Activated CD4-positive, alpha-beta T cell treated with anti-CD3 and anti-CD28 coated beads, Interleukin-2, amount 10 ng/mL, durations not matched to agents 7 days and 5 days (primary cell): ENCODE data around the gene CTNNA3. TPM values are rescaled to one million over a fixed set of nuclear protein-coding genes. Genes with fewer than 3 reads are reported as not detected.

Experiments used
- CTCF ChIA-PET: fragments of 350-600 bp; sonication (Branson Sonifier 250); formaldehyde crosslinking; loops from one replicate; lab custom pipeline; 2021; ENCODE audit warnings: antibody characterized with exemption; lab: Charles Lee
- POLR2A ChIA-PET: fragments of 350-600 bp; sonication (Branson Sonifier 250); formaldehyde crosslinking; loops from one replicate; lab custom pipeline; 2021; ENCODE audit warnings: antibody characterized with exemption; lab: Charles Lee
- DNase-seq: peaks from one replicate; pipeline ENCODE4 v3.0.0-alpha.2; 2020
- H3K27ac Mint-ChIP-seq: one replicate; pipeline ENCODE4 v1.8.0; 2021; ENCODE audit warnings: mild to moderate bottlenecking, moderate library complexity, mixed read lengths
- H3K27me3 Mint-ChIP-seq: one replicate; pipeline ENCODE4 v1.8.0; 2021; ENCODE audit warnings: mixed read lengths
- H3K36me3 Mint-ChIP-seq: one replicate; pipeline ENCODE4 v1.8.0; 2021; ENCODE audit warnings: low read depth, mixed read lengths
- H3K4me1 Mint-ChIP-seq: one replicate; pipeline ENCODE4 v1.8.0; 2021; ENCODE audit warnings: mixed read lengths
- H3K4me3 Mint-ChIP-seq: one replicate; pipeline ENCODE4 v1.8.0; 2021; ENCODE audit warnings: mild to moderate bottlenecking, moderate library complexity, mixed read lengths
- H3K9me3 Mint-ChIP-seq: one replicate; pipeline ENCODE4 v1.8.0; 2021; ENCODE audit warnings: mixed read lengths
- total RNA-seq, 2 experiments: library from RNA; stranded (reverse); gene quantifications; one replicate each; pipeline ENCODE4 v1.2.3, GENCODE V29; 2021

Gene CTNNA3
- total RNA-seq, 2 experiments from 2014 or later = 0.57 to 0.58 TPM

DNA sequence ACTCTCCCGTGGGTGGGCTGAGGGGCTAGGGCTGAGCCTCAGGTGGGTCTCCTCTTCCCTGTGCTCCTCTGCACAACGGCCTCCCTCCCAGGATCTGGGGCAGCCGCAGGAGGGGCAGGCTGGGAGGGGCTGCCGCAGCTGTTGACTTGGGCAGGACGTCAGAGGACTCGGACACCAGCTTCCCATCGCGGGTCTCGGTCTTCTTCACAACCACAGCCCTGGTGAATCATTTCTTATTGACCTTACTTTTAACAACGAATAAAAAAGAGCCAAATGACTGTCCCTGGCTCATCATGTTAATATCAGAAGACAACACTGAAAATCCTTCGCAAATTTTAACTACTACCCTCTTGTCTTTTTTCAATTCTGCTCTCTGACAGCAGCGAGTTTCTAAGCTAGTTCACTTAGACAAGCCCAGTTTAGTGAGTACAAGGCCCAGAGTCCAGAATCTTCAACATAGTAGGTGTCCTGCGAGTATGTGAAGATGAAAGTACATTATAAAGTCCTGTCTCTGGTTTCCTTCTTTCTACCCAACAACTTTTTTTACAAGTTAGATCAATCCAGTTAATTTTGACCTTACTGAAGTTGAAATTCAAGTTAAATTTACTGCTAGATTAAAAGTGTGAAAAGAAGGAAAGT, 32.4 kb downstream of the CTNNA3 start:
- Mint-ChIP-seq H3K27me3 (peaks cover 3% of the 10 kb centered on the region), H3K9me3 (no peaks in the 10 kb centered on the region), H3K36me3 (no peaks in the 10 kb centered on the region), H3K4me1 (no peaks in the 10 kb centered on the region), H3K4me3 (no peak overlapping the region), H3K27ac (no peak overlapping the region)
- no peak for DNase-seq
- ChIA-PET POLR2A (no interaction called here), CTCF (interaction anchor here (1.0 to 1.3 kb wide), 2 partner anchors 11 to 116 kb away, joined by 3 read pairs; no protein-coding TSS in a partner anchor)

- H3K4me1 Mint-ChIP-seq = no peaks in the 10 kb centered on the region
- CTCF ChIA-PET = interaction anchor here (1.0 to 1.3 kb wide), 2 partner anchors 10 to 117 kb away, joined by 3 read pairs; no protein-coding TSS in a partner anchor
- no peak overlapping the region for H3K4me3 Mint-ChIP-seq
- no peaks in the 10 kb centered on the region for H3K36me3 Mint-ChIP-seq
- H3K27me3 Mint-ChIP-seq = peaks cover 3% of the 10 kb centered on the region
- H3K27ac Mint-ChIP-seq = no peak overlapping the region
- no peak for DNase-seq
- POLR2A ChIA-PET = no interaction called here
- no peaks in the 10 kb centered on the region for H3K9me3 Mint-ChIP-seq
These were observed 33.6 kb downstream of the CTNNA3 start for GRCh38 chr10:67662415-67662814.

GRCh38 chr10:67659497-67659896, 36.5 kb downstream of the CTNNA3 start:
- POLR2A ChIA-PET = no interaction called here
- CTCF ChIA-PET = no interaction called here
- H3K36me3 Mint-ChIP-seq = no peaks in the 10 kb centered on the region
- peaks cover 1% of the 10 kb centered on the region for H3K27me3 Mint-ChIP-seq
- no peaks in the 10 kb centered on the region for H3K9me3 Mint-ChIP-seq
- H3K4me3 Mint-ChIP-seq = no peak overlapping the region
- H3K27ac Mint-ChIP-seq = no peak overlapping the region
- no peaks in the 10 kb centered on the region for H3K4me1 Mint-ChIP-seq
- DNase-seq = no peak

GRCh38 chr10:67657775-67658174, 38.2 kb downstream of the CTNNA3 start:
- peaks cover 1% of the 10 kb centered on the region for H3K27me3 Mint-ChIP-seq
- H3K9me3 Mint-ChIP-seq = peaks cover 2% of the 10 kb centered on the region
- ChIA-PET POLR2A (no interaction called here), CTCF (no interaction called here)
- no peaks in the 10 kb centered on the region for H3K36me3 Mint-ChIP-seq
- no peak overlapping the region for H3K4me3 Mint-ChIP-seq
- H3K4me1 Mint-ChIP-seq = no peaks in the 10 kb centered on the region
- no peak for DNase-seq
- no peak overlapping the region for H3K27ac Mint-ChIP-seq

- H3K4me1 Mint-ChIP-seq = no peaks in the 10 kb centered on the region
- ChIA-PET POLR2A (no interaction called here), CTCF (no interaction called here)
- H3K27me3 Mint-ChIP-seq = no peaks in the 10 kb centered on the region
- peaks cover 2% of the 10 kb centered on the region for H3K9me3 Mint-ChIP-seq
- DNase-seq = no peak
- H3K36me3 Mint-ChIP-seq = no peaks in the 10 kb centered on the region
- H3K27ac Mint-ChIP-seq = no peak overlapping the region
- no peak overlapping the region for H3K4me3 Mint-ChIP-seq
These were observed 45.4 kb downstream of the CTNNA3 start for GRCh38 chr10:67650558-67650957.

- no peaks in the 10 kb centered on the region for H3K27me3 Mint-ChIP-seq
These were observed 47.3 kb downstream of the CTNNA3 start for GRCh38 chr10:67648613-67649229.

DNA sequence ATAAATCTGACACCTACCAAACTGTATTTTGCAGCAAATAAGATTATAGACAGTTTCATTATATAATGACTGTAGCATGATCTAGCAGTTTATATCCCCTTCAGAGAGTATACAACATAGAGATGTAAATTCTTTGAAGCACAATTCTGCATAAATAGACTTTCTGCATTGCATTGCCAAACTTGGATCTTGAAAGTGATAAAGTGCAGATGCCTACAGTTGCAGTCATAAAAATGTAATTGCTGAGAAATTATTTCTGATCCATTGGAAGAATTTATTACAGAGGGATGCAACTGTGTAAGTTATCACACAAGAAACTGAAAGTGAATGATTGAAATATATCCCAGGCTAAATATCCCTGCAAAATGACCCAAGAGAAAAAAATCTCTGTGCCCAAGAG, 65.1 kb downstream of the CTNNA3 start:
- Mint-ChIP-seq H3K27ac (no peak overlapping the region), H3K9me3 (no peaks in the 10 kb centered on the region), H3K27me3 (peaks cover 2% of the 10 kb centered on the region), H3K4me1 (no peaks in the 10 kb centered on the region), H3K36me3 (no peaks in the 10 kb centered on the region), H3K4me3 (no peak overlapping the region)
- POLR2A ChIA-PET = no interaction called here
- no peak for DNase-seq
- CTCF ChIA-PET = no interaction called here

More at GRCh38 chr10:67648613-67649229, 47.3 kb downstream of the CTNNA3 start:
- CTCF ChIA-PET = no interaction called here
- H3K4me1 Mint-ChIP-seq = no peaks in the 10 kb centered on the region
- no peaks in the 10 kb centered on the region for H3K36me3 Mint-ChIP-seq
- peaks cover 2% of the 10 kb centered on the region for H3K9me3 Mint-ChIP-seq
- no peak overlapping the region for H3K27ac Mint-ChIP-seq
- POLR2A ChIA-PET = no interaction called here
- H3K4me3 Mint-ChIP-seq = no peak overlapping the region
- DNase-seq = no peak

DNA sequence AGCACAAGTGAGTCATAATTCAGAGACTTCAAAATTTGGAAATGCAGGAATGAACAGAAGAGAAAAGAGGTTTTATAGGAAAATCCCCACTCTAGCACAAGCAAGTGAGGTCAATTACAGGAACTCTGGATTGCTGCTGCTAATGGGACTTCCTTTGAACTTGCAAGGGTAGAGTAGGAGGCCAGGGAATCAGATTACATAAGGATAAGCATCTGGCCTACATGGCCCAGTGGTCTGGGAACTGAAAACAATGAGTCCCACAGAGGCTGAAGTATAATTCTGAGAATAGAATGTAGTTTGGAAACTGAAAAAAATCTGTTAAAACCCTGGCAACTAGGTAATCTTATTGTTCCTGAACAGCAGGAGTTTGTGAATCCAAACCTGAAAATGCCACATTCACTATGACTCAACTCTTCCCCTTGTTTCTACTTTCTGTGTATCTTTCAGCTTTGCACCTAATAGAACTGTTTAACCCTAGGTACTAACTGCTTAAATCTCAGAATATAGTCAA, 66.5 kb downstream of the CTNNA3 start:
- CTCF ChIA-PET = interaction anchor here (0.6 kb wide), 1 partner anchor 9 kb away, joined by 4 read pairs; no protein-coding TSS in a partner anchor
- POLR2A ChIA-PET = no interaction called here
- H3K36me3 Mint-ChIP-seq = no peaks in the 10 kb centered on the region
- peaks cover 2% of the 10 kb centered on the region for H3K27me3 Mint-ChIP-seq
- H3K9me3 Mint-ChIP-seq = no peaks in the 10 kb centered on the region
- H3K27ac Mint-ChIP-seq = no peak overlapping the region
- DNase-seq = no peak
- no peaks in the 10 kb centered on the region for H3K4me1 Mint-ChIP-seq
- no peak overlapping the region for H3K4me3 Mint-ChIP-seq

DNA sequence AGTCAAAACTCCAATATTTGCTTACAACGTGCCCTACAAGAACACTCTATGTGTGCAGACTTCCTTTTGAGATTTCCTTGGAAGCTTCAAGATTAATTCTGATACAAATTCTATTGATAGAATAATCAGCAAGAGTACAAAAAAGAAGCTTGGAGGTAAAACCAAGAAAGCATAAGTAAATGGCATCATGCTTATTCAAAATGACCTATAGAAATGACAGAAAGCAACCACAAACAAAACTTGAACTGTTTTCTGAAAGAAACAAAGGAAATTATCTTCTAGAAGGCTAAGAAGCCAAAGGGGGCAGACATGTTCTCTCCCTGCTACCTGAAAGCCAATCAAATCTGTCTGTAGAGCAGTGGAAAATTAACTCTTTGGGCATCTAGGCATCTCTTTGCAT, 73.0 kb downstream of the CTNNA3 start:
- peaks cover 19% of the 10 kb centered on the region for H3K27me3 Mint-ChIP-seq
- POLR2A ChIA-PET = no interaction called here
- H3K4me3 Mint-ChIP-seq = no peak overlapping the region

DNA sequence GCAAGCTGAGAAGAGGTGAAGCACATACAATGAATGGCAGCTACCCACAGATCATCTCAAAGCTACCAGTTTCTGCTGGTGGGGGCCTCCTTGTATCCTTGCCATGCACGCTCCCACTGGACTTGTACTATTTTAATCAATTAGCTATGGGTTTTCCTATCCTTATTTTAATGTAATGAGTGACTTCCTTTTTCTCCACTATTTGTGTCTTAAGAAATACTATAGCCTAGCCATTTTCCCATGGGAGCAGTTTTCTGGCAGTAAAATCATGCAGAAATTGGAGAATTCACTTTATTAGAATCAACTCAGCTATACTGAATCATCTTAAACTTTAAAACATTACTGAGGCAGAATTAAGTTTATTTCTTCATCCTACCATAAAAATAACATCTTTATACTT, 73.5 kb downstream of the CTNNA3 start:
- H3K9me3 Mint-ChIP-seq = peaks cover 4% of the 10 kb centered on the region
- POLR2A ChIA-PET = no interaction called here
- H3K36me3 Mint-ChIP-seq = no peaks in the 10 kb centered on the region
- H3K27me3 Mint-ChIP-seq = peaks cover 19% of the 10 kb centered on the region
- DNase-seq = no peak
- no peak overlapping the region for H3K27ac Mint-ChIP-seq
- CTCF ChIA-PET = interaction anchor here (1.5 kb wide), 1 partner anchor 9 kb away, joined by 5 read pairs; no protein-coding TSS in a partner anchor
- no peaks in the 10 kb centered on the region for H3K4me1 Mint-ChIP-seq
- no peak overlapping the region for H3K4me3 Mint-ChIP-seq

More for the DNA sequence above, 73.0 kb downstream of the CTNNA3 start:
- DNase-seq = no peak
- Mint-ChIP-seq H3K27ac (no peak overlapping the region), H3K4me1 (no peaks in the 10 kb centered on the region), H3K9me3 (peaks cover 4% of the 10 kb centered on the region), H3K36me3 (no peaks in the 10 kb centered on the region)
- CTCF ChIA-PET = interaction anchor here (1.5 kb wide), 1 partner anchor 10 kb away, joined by 5 read pairs; no protein-coding TSS in a partner anchor

GRCh38 chr10:67621834-67622233, 74.2 kb downstream of the CTNNA3 start:
- no peak overlapping the region for H3K4me3 Mint-ChIP-seq
- H3K27me3 Mint-ChIP-seq = peaks cover 24% of the 10 kb centered on the region
- ChIA-PET CTCF (interaction anchor here (1.5 kb wide), 1 partner anchor 9 kb away, joined by 5 read pairs; no protein-coding TSS in a partner anchor), POLR2A (no interaction called here)
- H3K36me3 Mint-ChIP-seq = no peaks in the 10 kb centered on the region
- no peaks in the 10 kb centered on the region for H3K4me1 Mint-ChIP-seq
- DNase-seq = no peak
- H3K9me3 Mint-ChIP-seq = peaks cover 4% of the 10 kb centered on the region
- no peak overlapping the region for H3K27ac Mint-ChIP-seq

GRCh38 chr10:67618116-67618515, 77.9 kb downstream of the CTNNA3 start:
- POLR2A ChIA-PET = no interaction called here
- Mint-ChIP-seq H3K9me3 (peaks cover 4% of the 10 kb centered on the region), H3K4me3 (no peak overlapping the region), H3K27me3 (peaks cover 20% of the 10 kb centered on the region), H3K27ac (no peak overlapping the region), H3K36me3 (peaks cover 6% of the 10 kb centered on the region), H3K4me1 (peaks cover 10% of the 10 kb centered on the region)
- CTCF ChIA-PET = no interaction called here
- DNase-seq = no peak
